ENCODE data around the gene ABCD1.
A peak's percentile ranks its signal among the peaks of the same experiment; 100 is the strongest.
"Not testable (repeated sequence)": the region's sequence is repeated elsewhere in the genome, so short reads cannot be mapped to it uniquely, and the experiment has no call there.

Gene ABCD1

DNA sequence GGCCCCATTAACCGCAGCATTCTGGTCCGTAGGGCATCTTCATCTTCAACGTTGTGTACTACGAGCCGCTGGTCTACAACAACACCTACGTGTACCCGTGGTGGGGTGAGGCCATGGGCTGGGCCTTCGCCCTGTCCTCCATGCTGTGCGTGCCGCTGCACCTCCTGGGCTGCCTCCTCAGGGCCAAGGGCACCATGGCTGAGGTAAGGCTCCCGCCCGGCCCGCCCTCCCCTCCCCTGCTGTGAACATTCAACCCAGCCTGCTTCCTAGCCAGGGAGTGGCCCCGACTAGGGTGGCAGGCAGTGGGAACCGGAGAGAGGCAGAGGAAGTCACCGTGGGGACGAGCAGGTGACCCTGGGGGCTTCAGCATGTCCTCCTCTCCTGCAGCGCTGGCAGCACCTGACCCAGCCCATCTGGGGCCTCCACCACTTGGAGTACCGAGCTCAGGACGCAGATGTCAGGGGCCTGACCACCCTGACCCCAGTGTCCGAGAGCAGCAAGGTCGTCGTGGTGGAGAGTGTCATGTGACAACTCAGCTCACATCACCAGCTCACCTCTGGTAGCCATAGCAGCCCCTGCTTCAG, 29.9 kb upstream of the ABCD1 start:
- DNase-seq: no peak

GRCh38 chrX:153696100-153696499, 28.6 kb upstream of the ABCD1 start:
- DNase-seq: no peak

DNA sequence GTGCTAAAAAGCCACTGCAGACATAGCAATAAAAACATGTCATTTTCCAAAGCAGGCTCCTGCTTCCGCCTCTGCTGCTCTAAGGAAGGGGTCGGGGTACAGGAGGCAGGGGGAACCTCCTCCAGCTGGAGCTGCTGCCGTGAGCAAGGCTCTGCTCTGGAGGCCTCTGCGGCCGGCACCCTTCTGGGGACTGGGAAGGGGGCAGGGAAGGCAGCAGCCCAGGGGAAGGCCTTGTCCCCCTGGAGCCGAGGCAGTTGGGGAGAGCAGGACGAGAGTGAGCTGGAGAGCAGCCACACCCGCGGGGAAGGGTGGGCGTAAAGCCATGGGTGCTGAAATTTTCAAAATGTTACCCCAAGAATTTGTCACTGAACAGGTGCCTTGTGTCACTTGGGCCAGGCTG, 28.1 kb upstream of the ABCD1 start:
- not testable (repeated sequence) for DNase-seq

DNA sequence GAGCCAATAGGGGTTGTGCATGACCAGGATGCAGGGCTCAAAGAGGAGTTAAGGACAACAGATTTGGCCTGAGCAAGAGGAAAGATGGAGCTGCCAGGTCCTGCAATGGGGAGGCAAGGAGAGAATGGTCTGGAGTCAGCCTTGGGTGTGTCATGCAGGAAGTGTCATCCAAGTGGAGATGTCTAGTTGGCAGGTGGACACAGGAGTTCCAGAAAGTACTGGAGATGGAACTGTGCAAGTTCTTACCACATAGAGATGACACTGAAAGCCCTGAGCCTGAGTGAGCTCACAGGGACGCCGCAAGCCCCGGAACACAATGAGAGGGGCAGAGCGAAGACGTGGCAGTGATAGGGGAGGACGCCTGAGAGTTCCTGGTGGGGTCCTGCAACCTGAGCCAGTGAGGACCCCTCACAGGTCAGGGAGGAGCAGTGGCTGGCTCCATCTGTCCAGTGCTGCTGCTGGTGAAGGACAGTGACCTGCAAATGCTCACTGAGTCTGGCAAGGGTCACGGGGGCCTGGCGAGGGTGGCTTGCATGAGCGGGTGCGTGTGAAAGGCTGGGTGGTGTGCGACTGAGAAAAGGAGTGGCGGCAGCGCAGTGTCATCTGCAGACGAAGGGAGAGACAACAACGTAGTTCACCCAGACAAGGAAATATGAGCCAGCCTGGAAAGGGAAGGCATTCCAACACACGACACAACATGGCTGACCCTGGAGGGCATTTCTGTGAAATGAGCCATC, 27.5 kb upstream of the ABCD1 start:
- not testable (repeated sequence) for DNase-seq

GRCh38 chrX:153697924-153698865, 26.5 kb upstream of the ABCD1 start:
- no peak for DNase-seq

DNA sequence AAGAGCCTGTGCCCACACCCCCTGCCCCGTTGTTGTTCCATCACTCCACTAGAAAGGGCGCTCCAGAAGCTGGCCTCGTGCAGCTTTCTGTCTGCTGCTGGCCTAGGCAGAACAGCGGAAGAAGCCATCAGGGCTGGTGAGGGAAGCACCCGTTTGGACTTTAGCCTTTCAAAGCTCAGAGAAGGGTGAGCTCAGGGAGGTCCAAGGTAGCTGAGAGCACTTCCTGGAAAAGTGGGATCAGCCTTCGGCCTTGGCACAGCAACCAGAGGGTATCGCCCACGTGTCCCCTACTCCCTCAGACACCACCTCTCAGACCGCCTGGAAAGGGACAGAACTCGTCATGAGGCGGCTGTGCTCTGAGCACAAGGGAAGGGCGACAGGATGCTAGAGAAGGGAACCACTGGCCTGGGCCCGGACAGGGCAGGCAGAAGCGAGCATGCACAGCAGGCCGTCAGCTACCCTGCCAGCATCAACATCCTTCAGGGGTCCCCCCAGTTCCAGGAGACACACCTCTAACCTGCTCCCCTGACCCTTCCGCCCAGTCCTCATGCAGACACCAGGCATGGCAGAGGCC, 25.4 kb upstream of the ABCD1 start:
- not testable (repeated sequence) for DNase-seq

DNA sequence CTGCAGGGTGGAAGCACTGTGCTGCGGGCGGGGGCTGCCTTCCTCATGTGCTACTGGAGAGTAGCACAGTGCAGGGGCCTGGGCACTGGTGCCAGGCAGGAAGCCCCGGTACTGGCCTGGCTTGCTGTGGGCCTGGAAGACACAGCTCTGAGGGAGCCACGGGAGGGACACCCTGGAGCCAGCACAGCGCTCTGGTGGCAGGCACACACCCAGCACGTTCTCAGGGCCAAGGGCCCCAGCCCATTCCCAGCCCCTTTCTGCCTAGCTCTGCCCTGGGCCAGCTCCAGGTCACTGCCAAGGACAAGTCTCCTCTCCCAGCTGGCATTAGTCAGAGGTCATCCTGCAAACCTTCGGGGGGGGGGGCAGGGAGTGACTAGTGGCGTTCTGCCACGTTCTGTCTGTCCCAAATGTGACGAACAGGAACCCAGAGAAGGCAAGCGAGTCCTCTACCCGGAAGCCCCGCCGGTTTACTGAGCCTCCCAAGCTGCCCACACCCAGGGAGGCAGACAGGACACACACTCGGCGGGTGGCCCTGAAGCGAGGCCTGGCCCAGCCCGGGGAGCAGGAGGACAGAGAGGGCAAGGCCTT, 24.8 kb upstream of the ABCD1 start:
- not testable (repeated sequence) for DNase-seq

- no peak for DNase-seq
These were observed 24.2 kb upstream of the ABCD1 start for GRCh38 chrX:153700376-153700945.

DNA sequence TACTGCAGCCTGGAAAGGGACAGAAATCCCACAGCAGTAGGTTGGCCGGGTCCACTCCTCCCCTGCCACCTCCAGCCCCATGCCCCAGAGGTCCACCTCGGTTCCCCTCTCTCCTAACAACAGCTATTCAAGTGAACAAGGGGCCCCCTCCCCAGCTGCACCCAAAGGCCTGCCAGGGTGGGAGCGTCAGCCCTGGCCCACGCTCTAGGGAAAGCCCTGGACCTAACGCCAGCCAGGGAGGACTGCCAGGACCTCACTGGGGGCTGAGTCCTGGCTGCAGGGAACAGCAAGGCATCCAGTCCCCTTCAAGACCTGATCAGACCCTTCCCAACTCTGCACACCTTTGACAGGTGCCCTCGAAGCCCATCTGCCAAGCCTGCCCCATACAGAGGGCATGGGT, 23.7 kb upstream of the ABCD1 start:
- no peak for DNase-seq

- no peak for DNase-seq
These were observed 22.9 kb upstream of the ABCD1 start for GRCh38 chrX:153701706-153702105.

GRCh38 chrX:153702336-153703035, 22.2 kb upstream of the ABCD1 start:
- DNase-seq: no peak

DNA sequence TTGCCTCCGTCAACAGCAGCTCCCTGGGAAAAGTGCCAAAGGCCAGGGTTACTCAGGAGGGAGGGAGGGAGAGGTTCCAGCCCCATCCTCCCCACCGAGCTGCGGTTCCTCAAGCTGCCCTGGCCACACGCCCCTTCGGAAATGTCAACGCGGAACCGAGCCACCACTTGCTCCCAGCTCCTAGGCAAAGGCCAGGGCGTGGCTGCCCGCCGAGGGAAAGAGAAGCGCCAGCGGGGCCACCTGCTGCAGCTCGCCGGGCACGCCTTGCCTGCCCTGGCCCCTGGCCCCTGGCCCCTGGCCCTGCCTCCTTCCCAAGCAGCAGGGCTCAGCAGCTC, 21.7 kb upstream of the ABCD1 start:
- no peak for DNase-seq

GRCh38 chrX:153704021-153704526, 20.6 kb upstream of the ABCD1 start:
- DNase-seq: no peak

GRCh38 chrX:153704631-153705402, 19.8 kb upstream of the ABCD1 start:
- not testable (repeated sequence) for DNase-seq

GRCh38 chrX:153705403-153706060, 19.1 kb upstream of the ABCD1 start:
- DNase-seq: not testable (repeated sequence)

DNA sequence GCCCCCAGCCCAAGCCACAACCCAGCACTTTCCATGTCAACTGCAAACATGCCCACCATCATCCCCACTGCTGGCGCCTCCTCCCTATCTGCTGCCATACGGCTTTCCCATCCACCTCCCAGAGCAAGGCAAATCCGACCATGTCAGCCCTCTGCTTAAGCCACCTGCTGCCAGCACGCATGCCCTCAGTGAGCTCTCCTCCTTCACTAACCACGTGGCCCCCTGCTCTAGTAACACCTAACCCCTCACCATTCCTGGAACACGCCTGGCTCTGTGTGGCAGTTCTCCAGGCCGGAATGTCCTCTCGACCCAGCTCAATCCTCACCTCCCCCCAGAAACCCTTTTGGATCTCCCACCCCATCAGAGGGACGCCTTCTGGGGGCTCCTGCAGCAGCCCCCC, 17.9 kb upstream of the ABCD1 start:
- no peak for DNase-seq

DNA sequence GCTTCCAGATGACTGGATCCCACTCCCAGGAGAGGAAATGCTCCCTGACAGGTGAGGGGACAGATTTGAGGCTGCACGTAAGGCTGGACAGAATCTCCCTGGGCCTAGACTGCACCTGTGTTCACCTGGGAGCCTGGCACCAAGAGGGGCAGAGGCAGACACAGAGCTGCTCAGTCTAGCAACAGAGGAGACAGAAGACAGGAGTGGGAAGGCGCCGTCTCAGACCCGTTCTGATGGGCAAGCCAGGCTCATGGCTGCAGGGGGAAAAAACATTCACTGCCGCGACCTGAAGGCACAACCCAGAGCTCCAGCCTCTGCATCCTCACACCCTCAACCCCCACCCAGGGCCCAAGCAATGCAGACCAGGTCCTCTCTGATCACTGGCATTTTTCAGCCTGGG, 17.2 kb upstream of the ABCD1 start:
- DNase-seq: no peak

GRCh38 chrX:153708415-153708814, 16.2 kb upstream of the ABCD1 start:
- DNase-seq: peak; percentile 31 to 39

DNA sequence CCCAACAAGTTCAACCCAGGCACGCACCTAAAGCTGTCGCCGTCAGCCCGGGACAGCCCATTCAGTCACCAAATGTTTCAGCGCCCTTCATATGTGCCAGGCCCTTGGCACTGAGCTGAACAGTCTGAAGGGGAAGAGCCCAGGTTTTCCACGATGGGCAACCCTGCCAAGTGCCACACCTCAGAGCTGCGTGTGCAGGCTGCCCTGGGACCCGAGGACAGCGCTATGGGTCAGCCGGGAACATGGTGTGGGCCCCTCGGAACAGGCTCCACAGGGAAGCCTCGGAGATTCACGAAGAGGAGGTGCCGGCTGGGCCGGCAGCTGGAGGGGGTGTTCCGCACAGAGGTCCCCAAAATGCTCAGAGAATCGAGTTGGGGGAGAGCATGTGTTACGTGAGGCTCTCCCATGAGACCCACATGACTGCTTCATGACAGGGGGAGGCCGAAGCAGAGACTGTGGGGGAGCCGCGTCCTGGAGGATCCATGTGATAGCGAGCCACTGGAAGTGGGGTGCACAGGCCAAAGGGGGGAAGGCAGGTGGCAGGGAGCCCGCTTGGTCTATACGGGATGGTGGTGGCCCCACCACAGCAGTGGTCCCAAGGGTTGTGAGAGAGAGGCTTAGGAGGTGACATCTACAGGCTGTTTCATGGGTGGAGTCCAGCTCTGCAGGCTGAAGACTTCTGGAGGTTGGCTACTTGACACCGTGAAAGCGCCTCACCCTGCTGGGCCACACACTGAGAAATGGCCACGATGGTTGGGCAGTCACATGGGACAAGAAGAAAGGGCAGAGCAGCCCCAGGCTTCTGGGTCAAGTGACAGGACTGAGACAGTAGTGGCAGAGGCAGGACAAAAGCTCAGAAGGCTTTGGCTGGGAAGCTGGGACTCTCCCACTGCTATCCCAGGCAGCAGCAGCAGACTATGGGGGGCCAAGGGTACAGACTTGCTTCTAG, 14.7 kb upstream of the ABCD1 start:
- DNase-seq: no peak

Measured in activated CD4-positive, alpha-beta T cell treated with anti-CD3 and anti-CD28 coated beads, Interleukin-2, amount 50 U/mL, for 4 hours (primary cell).